ENCODE results near the gene HDAC2.
A peak's percentile ranks its signal among the peaks of the same experiment; 100 is the strongest.
"Not testable (repeated sequence)": the region's sequence is repeated elsewhere in the genome, so short reads cannot be mapped to it uniquely, and the experiment has no call there.

HDAC2 gene

GRCh38 chr6:113970805-113971676, at the start of gene HDAC2:
TSS of gene HDAC2 (minus strand) at chr6:113971148. CDS start at chr6:113970908, 240 bp downstream.
- peak; percentile 55 to 98 (median 86) for DNase-seq

GRCh38 chr6:114020196-114020595, 49.2 kb upstream of the HDAC2 start:
- no peak for DNase-seq

- DNase-seq, result not testable (repeated sequence)
These were observed 46.2 kb upstream of the HDAC2 start for GRCh38 chr6:114017146-114017545.

- not testable (repeated sequence) for DNase-seq
These were observed 43.2 kb upstream of the HDAC2 start for GRCh38 chr6:114014106-114014505.

- not testable (repeated sequence) for DNase-seq
These were observed 40.5 kb upstream of the HDAC2 start for GRCh38 chr6:114011486-114011885.

GRCh38 chr6:114010540-114010939, 39.6 kb upstream of the HDAC2 start:
- no peak for DNase-seq

- DNase-seq, result no peak
These were observed 38.2 kb upstream of the HDAC2 start for GRCh38 chr6:114009192-114009591.

GRCh38 chr6:114008331-114008730, 37.4 kb upstream of the HDAC2 start:
- DNase-seq, result no peak

GRCh38 chr6:114007516-114007915, 36.6 kb upstream of the HDAC2 start:
- DNase-seq, result peak in 1 of 51 donors; percentile 7

- DNase-seq, result no peak
These were observed 30.4 kb upstream of the HDAC2 start for GRCh38 chr6:114001354-114001753.

GRCh38 chr6:114000069-114000468, 29.1 kb upstream of the HDAC2 start:
- peak in 1 of 51 donors; percentile 26 for DNase-seq

- peak in 1 of 51 donors; percentile 16 for DNase-seq
These were observed 28.3 kb upstream of the HDAC2 start for GRCh38 chr6:113999284-113999683.

GRCh38 chr6:113998811-113999210, 27.9 kb upstream of the HDAC2 start:
- peak in 8 of 51 donors; percentile 1 to 76 (median 24) for DNase-seq

GRCh38 chr6:113997116-113997515, 26.2 kb upstream of the HDAC2 start:
- DNase-seq, result no peak

- DNase-seq, result peak in 39 of 51 donors; percentile 3 to 87 (median 42)
These were observed 24.7 kb upstream of the HDAC2 start for GRCh38 chr6:113995634-113996033.

GRCh38 chr6:113994934-113995342, 24.0 kb upstream of the HDAC2 start:
- DNase-seq, result peak in 42 of 51 donors; percentile 2 to 92 (median 48)

GRCh38 chr6:113989675-113990074, 18.7 kb upstream of the HDAC2 start:
- no peak for DNase-seq

- not testable (repeated sequence) for DNase-seq
These were observed 11.7 kb upstream of the HDAC2 start for GRCh38 chr6:113982675-113983074.

GRCh38 chr6:113982055-113982550, 11.2 kb upstream of the HDAC2 start:
- DNase-seq, result no peak

- no peak for DNase-seq
These were observed 10.1 kb upstream of the HDAC2 start for GRCh38 chr6:113980937-113981554.

- no peak for DNase-seq
These were observed 9.0 kb upstream of the HDAC2 start for GRCh38 chr6:113979937-113980336.

GRCh38 chr6:113978084-113978675, 7.2 kb upstream of the HDAC2 start:
- DNase-seq, result no peak

Data from hypothalamus (tissue), 51 donors.